ENCODE results near the gene TPSG1.

DNA sequence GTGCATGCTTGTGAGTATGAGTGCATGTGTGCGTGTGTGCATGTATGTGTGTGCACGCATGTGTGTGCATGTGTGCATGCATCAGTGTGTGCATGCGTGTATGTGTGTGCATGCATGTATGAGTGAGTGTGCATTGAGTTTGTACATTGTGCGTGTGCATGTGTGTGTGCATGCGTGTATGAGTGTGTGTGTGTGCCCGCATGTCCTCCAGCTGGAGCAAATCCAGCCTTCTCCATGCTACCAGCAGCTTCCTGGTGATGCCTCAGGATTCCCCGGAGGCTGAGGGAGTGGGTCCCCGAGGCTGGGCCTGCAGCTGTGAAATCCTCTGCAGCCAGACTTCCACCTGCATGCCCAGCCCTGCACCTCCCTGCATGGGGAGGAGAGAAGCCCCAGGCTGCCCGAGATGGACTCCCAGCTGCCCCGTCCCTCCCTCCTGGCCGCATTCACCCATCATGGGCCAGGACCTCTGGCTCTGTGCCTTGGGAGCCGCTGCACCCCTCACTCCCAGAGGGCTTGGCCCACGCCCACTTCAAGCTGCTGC, 40.1 kb upstream of the TPSG1 start:
- TF ChIP-seq HMGXB4 (CRISPR knock-in tag; IDR thresholded peaks at IDR 0.05): no peak
- TF ChIP-seq, protein P1, sequence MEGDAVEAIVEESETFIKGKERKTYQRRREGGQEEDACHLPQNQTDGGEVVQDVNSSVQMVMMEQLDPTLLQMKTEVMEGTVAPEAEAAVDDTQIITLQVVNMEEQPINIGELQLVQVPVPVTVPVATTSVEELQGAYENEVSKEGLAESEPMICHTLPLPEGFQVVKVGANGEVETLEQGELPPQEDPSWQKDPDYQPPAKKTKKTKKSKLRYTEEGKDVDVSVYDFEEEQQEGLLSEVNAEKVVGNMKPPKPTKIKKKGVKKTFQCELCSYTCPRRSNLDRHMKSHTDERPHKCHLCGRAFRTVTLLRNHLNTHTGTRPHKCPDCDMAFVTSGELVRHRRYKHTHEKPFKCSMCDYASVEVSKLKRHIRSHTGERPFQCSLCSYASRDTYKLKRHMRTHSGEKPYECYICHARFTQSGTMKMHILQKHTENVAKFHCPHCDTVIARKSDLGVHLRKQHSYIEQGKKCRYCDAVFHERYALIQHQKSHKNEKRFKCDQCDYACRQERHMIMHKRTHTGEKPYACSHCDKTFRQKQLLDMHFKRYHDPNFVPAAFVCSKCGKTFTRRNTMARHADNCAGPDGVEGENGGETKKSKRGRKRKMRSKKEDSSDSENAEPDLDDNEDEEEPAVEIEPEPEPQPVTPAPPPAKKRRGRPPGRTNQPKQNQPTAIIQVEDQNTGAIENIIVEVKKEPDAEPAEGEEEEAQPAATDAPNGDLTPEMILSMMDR (IDR thresholded peaks at IDR 0.05): no peak
- TF ChIP-seq, protein P2, sequence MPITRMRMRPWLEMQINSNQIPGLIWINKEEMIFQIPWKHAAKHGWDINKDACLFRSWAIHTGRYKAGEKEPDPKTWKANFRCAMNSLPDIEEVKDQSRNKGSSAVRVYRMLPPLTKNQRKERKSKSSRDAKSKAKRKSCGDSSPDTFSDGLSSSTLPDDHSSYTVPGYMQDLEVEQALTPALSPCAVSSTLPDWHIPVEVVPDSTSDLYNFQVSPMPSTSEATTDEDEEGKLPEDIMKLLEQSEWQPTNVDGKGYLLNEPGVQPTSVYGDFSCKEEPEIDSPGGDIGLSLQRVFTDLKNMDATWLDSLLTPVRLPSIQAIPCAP (CRISPR knock-in tag; IDR thresholded peaks at IDR 0.05): no peak
- TF ChIP-seq SP1 (CRISPR knock-in tag; conservative IDR thresholded peaks at IDR 0.05): no peak
- TF ChIP-seq ATF3 (CRISPR knock-in tag; conservative IDR thresholded peaks at IDR 0.05): no peak
- no peak for TF ChIP-seq ETV6 (CRISPR knock-in tag; IDR thresholded peaks at IDR 0.05)
- TF ChIP-seq STAT6 (CRISPR knock-in tag; conservative IDR thresholded peaks at IDR 0.05; ENCODE audit: low read depth): no peak
- no peak for TF ChIP-seq JUN (CRISPR knock-in tag; IDR thresholded peaks at IDR 0.05)
- TF ChIP-seq MAX (CRISPR knock-in tag; IDR thresholded peaks at IDR 0.05): no peak
- TF ChIP-seq, protein P3, sequence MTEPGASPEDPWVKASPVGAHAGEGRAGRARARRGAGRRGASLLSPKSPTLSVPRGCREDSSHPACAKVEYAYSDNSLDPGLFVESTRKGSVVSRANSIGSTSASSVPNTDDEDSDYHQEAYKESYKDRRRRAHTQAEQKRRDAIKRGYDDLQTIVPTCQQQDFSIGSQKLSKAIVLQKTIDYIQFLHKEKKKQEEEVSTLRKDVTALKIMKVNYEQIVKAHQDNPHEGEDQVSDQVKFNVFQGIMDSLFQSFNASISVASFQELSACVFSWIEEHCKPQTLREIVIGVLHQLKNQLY (CRISPR knock-in tag; IDR thresholded peaks at IDR 0.05): no peak
